IPS-18c (cell line): ENCODE results near the gene KCNAB1.

Source experiments
- H3K4me3 ChIP-seq: 2 replicates; pipeline ENCODE4 v1.7.0; 2013; ENCODE audit warnings: low read depth, mild to moderate bottlenecking, low read length, moderate library complexity; ENCODE audit not compliant: insufficient read depth
- H3K9me3 ChIP-seq: one replicate; pipeline ENCODE4 v1.6.1; 2013; ENCODE audit warnings: mild to moderate bottlenecking, low read length, moderate library complexity; ENCODE audit not compliant: control insufficient read depth, insufficient read depth

Gene KCNAB1

DNA sequence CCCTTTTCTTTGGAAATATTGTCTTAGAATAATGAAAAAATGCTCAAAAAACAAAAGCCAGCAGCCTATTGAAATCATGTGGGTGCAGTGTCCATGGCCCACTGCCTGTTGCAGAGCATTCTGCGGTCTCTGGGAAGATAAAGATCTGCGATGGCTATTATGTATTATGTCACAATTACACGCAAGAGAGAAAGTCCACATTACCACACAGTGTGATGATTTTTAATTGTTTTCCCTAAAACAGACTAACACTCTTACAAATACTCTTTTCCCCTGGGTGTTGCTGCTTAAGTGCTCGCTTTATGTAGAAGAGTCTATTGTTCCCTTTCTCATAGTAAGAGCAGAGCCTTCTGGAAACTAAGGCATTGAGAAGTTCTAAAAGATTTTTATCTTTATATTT lies 402.3 kb downstream of the KCNAB1 start:
- H3K9me3 ChIP-seq, result no peaks in the 10 kb centered on the region

DNA sequence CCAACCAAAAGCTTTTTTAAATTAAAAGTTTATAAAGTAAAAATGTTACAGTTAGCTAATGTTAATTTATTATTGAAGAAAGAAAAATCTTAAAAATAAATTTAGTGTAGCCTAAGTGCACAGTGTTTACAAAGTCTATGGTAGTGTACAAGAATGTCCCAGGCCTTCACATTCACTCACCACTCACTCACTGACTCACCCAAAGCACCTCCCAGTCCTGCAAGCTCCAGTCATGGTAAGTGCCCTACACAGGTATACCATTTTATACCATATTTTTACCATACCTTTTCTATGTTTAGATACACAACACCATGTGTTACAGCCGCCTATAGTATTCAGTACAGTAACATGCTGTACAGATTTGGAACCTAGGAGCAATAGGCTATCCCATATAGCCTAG lies 405.4 kb downstream of the KCNAB1 start:
- H3K4me3 ChIP-seq, result no peak overlapping the region

More for the DNA sequence above, 402.3 kb downstream of the KCNAB1 start:
- no peak overlapping the region for H3K4me3 ChIP-seq

DNA sequence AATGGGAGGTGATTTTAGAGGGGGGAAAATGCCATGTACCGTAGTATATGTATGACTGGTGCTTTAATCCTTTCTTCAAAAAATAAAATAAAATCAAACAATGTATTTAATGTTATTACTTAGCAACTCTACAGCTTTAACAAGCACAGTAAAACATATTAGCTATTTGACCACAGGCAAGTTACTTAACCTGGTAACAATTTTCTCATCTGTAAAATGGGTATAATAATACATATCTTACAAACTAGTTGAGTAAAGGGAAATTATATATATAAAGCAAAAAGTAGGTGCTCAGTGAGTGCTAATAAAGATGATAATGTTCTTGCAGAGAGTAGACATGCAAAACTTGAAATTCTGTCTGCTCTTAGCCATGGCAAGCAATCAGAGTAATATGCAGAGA lies 406.7 kb downstream of the KCNAB1 start:
- no peak overlapping the region for H3K4me3 ChIP-seq

More for the DNA sequence above, 405.4 kb downstream of the KCNAB1 start:
- no peaks in the 10 kb centered on the region for H3K9me3 ChIP-seq

DNA sequence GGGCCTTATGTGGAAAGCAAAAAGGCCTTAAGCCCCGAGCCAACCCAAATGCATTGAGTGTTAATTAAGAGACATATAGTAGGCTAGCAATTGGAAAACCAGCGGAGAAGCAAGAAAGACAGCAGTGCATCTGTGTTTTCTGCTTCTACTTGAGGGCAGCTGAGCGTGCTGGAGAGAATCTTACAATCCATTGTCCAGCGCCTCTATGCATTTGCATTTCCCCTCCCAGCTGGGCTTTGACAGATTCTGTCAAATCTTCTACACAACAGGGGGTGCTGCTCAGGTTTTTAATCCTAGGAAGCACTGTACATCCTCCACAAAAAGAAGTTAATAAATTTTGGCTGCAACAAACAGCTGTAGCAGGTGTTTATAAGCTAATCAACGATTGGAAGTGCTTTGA lies 410.6 kb downstream of the KCNAB1 start:
- H3K4me3 ChIP-seq, result no peak overlapping the region
- H3K9me3 ChIP-seq, result no peaks in the 10 kb centered on the region

More for the DNA sequence above, 406.7 kb downstream of the KCNAB1 start:
- H3K9me3 ChIP-seq, result no peaks in the 10 kb centered on the region

DNA sequence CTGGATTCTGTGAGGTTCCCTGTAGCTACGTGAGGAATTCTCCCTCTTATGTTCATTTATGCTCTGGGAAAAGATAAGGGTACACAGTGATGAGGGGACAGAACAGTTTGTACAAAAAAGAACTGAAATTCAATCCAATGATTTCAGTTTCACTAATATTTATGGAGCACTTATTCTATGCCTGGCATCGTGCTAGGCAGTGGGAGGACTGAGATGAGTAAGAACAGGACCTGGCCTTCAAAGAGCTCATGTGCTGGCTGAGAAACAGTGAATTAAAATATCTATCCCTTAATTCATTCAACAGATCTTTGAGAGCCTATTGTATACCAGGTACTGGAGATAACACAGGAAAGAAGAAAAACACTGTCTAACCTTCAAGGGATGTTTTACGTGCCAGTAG lies 412.4 kb downstream of the KCNAB1 start:
- Histone ChIP-seq H3K4me3 (no peak overlapping the region), H3K9me3 (no peaks in the 10 kb centered on the region)

DNA sequence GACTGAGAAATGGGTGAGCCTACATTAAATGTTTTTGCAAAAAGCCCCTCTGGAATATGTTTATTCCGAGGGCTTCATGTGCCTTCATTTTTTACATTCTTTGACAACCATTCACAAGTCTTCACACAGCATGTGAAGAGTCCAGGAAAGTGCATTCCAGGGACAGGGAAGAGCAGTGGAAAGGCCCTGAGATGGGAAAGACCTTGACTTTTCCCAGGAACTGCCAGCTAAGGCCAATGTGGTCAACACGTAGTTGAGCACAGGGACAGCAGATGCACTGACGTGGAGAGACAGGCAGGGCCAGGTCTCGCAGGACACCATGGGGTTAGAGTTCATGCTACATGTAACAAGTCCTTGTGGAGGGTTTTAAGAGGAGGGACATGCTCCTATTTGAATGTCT lies 412.8 kb downstream of the KCNAB1 start:
- Histone ChIP-seq H3K9me3 (no peaks in the 10 kb centered on the region), H3K4me3 (no peak overlapping the region)

DNA sequence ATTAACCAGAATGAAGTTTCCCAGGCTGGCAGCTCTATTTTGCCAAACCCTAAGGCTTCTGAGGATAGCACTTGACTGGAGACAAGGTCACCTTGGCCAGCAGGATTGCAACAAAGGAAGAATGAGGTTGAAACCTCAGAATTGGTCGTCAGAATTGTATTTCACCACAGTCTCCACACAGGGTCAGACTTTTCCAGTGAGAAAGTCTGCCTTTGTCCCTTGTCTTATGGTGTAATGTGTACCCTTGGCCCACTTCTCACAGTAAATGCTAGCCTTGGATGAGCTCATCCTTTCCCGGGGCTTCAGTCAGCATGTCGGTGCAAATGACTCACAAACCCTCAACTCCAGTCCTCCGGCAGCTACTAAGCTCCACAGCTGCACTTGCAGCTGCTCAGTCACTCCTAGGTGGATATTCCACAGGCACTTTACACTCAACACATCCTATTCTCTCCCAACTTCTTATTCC lies 414.8 kb downstream of the KCNAB1 start:
- Histone ChIP-seq H3K4me3 (no peak overlapping the region), H3K9me3 (no peaks in the 10 kb centered on the region)

DNA sequence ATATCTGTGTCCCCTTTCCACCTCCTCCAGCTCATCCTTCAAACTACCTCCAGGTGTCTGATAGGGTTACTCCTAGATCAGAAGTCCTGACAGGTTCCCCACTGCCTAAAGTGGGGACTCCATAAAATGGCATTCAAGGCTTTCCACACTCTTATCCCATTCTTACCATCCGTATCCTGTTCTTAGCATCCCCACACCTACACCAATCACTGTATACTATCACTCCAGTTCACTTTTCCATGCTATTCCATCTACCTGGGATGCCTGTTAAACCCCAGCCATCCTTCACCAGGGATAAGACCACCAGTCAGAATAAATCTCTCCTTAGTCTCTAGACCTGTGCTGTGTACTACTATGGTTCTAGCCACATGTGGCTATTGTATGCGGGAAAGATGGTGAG lies 415.4 kb downstream of the KCNAB1 start:
- Histone ChIP-seq H3K9me3 (no peaks in the 10 kb centered on the region), H3K4me3 (no peak overlapping the region)

DNA sequence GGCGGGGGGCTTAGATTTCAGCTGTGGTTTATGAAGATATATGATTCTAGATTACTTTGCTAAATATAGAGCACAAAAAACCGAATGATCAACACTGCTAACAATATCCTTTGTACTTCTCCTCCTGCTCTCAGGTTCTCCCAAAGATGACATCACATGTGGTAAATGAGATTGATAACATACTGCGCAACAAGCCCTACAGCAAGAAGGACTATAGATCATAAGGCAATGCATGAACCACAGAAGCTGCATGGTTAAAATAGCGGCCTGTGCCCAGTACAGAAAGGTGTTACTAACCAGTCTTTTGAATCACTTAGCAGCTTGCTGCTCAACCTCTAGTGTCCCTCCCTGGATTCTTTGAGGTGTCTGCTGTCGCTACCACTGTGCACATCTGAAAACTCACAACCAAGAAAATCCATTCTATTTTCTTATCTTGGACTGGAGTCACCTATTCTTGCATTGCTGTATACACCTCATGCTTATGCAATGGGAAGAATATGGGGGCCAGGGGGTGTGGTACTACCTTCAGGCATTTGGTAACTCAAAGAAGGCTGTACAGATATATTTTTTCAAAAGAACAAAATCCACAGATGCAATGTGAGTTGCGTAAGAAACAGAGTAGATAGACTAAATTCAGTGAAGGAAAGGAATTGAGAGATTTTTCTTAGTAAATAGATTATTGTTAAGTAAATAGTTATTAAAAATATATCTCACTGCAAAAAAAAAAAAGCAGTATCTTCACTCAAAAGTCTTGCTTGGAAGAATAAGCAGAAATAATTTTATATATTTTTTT lies 416.3 kb downstream of the KCNAB1 start:
- Histone ChIP-seq H3K4me3 (no peak overlapping the region), H3K9me3 (no peaks in the 10 kb centered on the region)

DNA sequence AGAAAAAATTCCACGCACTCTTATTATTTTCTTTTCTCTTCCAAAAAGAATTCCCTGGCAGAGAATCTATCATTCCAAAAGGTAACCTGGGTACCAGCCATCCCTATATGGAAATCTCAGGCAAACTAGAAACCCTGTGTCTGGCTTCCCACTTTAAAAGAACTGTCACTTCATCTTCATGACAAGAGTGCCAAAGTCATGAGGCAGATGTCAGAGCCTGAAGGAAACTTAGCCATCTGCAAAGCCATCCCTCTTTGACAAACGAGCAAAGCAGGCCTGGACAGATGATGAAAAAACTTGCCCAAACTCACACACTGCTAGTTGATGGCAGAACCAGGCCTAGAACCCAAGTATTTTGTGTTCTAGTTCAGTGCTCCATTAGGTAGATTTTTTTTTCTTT lies 418.7 kb downstream of the KCNAB1 start:
- H3K9me3 ChIP-seq, result no peaks in the 10 kb centered on the region
- H3K4me3 ChIP-seq, result no peak overlapping the region

DNA sequence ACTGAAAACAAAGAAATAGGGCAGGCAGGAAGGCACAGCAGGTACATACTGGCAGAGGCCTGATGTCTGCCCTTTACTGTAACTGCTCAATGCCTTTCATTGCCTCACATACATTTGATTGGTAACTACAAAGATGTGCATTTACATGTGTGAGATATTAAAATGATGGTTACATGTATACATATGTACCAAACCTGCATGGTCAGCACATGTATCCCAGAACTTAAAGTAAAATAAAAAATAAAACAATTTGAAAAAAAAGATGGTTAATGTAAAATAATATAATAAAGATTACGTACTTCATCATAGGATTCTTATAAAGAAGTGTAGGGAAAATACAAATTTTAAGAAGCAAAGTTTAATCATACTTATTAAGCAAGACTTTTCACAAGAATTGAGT lies 419.4 kb downstream of the KCNAB1 start:
- Histone ChIP-seq H3K4me3 (no peak overlapping the region), H3K9me3 (no peaks in the 10 kb centered on the region)

DNA sequence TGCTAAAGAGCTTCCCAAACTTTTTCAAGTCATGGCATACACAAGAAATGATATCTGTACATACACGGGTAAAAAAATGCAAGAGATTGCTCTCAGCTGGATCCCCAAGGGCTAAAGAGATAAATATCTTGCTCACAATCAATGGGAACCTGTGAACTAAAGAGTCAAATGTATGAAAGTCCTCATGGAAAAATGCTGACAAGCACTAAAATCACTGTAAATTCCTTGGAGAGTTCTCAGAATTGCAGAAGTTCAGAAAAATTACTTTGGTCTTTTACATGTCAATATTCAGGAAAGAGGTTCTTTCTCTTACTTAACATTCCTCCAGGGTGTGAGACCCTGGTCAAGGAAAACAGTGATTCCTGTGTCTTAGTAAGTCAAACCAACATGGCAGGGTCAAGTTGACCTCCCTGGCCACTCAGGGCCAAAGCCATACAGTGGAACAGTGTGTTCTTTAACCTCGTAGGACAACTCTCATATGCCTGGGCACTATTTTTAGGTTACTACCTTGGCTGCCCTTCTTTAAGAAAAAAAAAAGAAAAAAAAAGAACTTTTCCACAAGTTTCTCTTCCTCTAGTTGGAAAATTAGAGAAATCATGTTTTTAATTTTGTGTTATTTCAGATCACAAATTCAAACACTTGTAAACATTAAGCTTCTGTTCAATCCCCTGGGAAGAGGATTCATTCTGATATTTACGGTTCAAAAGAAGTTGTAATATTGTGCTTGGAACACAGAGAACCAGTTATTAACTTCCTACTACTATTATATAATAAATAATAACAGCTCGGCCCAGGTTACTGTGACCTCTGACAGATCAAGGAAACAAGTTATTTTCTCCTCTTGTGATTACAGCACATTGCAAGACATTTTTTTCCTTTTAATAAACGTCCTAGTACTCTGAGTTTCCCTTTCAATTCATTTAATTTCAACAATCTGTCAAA lies 422.0 kb downstream of the KCNAB1 start:
- Histone ChIP-seq H3K9me3 (no peaks in the 10 kb centered on the region), H3K4me3 (no peak overlapping the region)

DNA sequence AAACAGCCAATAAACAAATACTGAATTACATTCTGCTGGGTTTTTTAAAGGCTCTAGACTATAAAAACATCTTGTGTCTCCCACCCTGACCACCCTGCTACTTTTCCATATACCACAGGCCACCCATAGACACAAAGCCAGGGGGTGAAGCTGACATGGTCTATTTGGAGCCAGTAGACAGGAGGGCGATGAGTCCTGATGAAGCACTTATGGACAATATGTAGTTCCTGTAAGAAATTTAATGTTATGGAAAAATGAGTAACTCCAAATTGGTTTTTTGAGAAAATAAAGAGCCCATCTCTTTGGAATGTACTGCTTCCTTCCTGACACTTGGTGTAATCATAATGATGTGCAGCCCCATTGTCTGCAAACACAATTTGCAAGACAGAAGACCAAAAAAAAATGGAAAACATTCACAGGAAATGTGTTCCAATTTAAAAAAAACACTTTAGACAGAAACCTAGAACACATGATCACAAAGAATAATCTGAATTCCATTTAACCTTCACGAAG lies 422.7 kb downstream of the KCNAB1 start:
- H3K4me3 ChIP-seq, result no peak overlapping the region
- no peaks in the 10 kb centered on the region for H3K9me3 ChIP-seq

DNA sequence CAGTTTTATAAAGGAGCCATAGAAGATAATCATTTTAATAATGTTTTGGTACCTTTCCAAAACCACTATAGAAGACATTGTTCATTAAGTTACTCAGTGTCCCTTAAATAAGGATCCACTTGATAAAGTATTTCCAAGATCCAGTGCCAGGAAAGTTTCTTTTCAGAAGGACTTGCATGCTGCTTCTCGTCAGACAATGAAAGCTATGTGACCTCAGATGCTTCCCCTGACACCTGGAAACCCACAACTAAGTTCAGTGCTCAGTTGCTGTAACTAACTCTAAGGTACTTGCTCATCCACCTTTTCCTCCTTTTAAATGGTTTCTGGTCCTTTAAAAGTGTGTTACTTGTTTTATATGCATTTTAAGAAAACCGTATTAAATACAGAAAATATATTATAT lies 427.3 kb downstream of the KCNAB1 start:
- H3K9me3 ChIP-seq, result no peaks in the 10 kb centered on the region
- H3K4me3 ChIP-seq, result no peak overlapping the region

DNA sequence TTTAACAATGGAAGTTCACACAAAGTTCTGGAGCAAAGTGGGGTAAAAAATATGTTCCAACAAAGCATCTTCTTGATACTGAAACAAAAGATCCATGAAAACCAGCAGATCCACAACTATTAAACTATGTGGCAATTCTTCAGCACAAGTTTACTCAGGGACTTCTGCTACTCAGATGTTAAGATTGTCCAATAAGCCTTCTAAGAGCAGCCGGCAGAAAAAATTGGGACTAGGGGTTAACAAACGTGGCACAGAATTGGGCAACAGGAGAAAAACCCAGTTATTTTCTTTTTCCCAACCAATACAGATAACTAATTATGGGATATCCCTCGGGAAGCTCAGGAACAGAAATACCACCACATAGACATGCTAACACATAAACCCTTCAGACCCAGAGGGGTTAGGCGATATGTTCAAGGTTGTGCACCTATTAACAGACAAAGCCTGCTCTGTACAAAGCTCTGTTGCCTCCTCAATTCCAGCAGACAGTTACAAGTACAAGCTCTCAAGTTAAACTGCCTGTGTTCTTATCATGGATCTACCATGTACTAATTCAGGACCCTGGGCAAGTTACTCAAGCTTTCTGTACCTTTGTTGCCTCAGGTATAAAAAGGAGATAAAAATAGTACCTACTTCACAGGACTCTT lies 427.8 kb downstream of the KCNAB1 start:
- H3K4me3 ChIP-seq, result no peak overlapping the region
- H3K9me3 ChIP-seq, result no peaks in the 10 kb centered on the region

DNA sequence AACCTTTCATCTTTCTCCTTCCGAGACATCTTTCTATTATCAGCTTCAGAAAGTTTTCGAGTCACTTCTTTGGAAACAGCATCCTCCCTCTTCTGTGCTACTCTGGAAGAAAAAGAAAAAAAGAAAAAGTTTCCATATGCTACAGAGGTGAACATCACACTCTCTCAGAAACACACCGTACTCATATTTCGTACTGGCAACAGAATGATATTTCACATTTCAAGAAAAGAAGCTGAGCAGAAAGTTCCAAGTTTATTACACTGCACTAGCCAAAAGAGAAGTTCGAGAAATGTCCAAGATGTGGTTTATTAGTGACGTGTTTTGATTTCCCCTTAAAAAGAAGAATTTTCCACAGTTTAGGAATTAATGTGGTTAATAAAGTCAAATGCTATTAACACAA lies 428.5 kb downstream of the KCNAB1 start:
- Histone ChIP-seq H3K9me3 (no peaks in the 10 kb centered on the region), H3K4me3 (no peak overlapping the region)

DNA sequence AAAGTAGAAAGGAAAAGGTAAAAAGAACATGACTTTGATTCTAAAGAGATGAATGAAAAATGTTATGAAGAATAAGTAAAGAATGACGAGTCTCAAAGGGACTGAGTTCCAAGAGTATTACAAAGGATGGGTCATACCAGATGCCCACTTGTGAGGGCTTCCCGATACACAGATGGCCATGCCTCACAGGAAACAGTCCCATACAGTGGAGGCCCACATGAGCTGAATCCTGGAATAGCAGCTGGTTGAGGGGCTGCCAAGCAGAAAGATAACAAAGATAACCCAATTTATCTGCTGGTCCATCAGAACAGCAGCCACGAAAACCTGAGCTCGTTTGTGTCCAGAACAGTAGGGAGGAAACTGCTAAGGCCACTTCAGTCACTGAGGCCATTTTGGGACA lies 430.9 kb downstream of the KCNAB1 start:
- Histone ChIP-seq H3K4me3 (no peak overlapping the region), H3K9me3 (no peaks in the 10 kb centered on the region)
